Measurements from ENCODE around the gene GEMIN5.
"Not testable (repeated sequence)": the region's sequence is repeated elsewhere in the genome, so short reads cannot be mapped to it uniquely, and the experiment has no call there.

GEMIN5 gene, protein sequence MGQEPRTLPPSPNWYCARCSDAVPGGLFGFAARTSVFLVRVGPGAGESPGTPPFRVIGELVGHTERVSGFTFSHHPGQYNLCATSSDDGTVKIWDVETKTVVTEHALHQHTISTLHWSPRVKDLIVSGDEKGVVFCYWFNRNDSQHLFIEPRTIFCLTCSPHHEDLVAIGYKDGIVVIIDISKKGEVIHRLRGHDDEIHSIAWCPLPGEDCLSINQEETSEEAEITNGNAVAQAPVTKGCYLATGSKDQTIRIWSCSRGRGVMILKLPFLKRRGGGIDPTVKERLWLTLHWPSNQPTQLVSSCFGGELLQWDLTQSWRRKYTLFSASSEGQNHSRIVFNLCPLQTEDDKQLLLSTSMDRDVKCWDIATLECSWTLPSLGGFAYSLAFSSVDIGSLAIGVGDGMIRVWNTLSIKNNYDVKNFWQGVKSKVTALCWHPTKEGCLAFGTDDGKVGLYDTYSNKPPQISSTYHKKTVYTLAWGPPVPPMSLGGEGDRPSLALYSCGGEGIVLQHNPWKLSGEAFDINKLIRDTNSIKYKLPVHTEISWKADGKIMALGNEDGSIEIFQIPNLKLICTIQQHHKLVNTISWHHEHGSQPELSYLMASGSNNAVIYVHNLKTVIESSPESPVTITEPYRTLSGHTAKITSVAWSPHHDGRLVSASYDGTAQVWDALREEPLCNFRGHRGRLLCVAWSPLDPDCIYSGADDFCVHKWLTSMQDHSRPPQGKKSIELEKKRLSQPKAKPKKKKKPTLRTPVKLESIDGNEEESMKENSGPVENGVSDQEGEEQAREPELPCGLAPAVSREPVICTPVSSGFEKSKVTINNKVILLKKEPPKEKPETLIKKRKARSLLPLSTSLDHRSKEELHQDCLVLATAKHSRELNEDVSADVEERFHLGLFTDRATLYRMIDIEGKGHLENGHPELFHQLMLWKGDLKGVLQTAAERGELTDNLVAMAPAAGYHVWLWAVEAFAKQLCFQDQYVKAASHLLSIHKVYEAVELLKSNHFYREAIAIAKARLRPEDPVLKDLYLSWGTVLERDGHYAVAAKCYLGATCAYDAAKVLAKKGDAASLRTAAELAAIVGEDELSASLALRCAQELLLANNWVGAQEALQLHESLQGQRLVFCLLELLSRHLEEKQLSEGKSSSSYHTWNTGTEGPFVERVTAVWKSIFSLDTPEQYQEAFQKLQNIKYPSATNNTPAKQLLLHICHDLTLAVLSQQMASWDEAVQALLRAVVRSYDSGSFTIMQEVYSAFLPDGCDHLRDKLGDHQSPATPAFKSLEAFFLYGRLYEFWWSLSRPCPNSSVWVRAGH (N-terminal part only)

DNA sequence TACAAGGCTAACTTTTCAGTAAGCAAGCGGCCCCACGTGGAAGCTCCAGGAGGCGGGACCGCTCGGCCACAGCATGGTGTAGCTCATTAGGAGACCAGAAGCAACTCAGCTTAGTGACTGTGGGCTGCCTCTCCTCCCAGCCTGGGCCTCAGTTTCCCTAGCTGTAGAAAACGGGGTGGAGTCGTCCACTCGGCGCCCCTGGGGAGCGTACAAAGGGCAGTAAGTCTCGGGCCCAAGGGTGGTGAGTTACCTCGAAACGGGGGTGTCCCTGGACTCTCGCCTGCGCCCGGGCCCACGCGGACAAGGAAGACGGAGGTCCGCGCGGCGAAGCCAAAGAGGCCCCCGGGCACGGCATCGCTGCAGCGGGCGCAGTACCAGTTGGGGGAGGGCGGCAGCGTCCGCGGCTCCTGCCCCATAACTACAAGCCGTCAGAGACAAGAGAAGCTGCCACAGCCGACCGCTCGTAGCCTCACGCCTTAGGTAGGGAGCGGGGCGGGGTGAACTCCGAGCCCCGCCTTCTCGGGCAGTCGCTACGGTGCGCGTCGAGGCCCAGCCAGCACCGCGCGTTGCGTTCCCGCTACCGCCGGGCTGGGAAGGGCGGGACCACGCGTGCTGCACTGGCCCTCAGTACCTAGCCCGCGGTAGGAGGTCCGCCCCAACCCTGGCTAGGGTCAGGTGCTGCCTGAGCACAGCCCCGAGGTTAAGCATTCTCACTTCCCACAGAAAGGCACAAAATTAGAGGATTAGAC lies at the start of gene GEMIN5:
TSS of gene GEMIN5 (minus strand) at position 494 of the 749 bp plus-strand sequence. CDS start at position 416, 78 bp downstream.
- DNase-seq, result peak; percentile 79 to 94

DNA sequence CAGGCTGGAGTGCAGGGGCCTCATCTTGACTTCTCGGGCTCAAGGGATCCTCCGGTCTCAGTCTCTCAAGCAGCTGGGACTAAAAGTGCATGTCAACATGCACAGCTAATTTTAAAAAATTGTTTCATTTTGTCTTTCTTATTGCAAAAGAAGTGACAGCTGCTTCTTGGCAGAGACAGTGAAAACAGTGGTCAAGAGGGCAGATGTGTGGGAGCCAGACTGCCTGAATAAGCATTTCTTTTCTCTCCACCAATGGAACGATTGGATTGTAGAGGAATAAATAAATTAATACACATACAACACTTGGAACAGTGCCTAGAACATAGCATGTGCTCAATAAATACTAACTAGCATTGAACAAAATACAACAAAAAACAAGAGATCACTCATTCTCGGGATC lies 48.1 kb upstream of the GEMIN5 start:
- no peak for DNase-seq

DNA sequence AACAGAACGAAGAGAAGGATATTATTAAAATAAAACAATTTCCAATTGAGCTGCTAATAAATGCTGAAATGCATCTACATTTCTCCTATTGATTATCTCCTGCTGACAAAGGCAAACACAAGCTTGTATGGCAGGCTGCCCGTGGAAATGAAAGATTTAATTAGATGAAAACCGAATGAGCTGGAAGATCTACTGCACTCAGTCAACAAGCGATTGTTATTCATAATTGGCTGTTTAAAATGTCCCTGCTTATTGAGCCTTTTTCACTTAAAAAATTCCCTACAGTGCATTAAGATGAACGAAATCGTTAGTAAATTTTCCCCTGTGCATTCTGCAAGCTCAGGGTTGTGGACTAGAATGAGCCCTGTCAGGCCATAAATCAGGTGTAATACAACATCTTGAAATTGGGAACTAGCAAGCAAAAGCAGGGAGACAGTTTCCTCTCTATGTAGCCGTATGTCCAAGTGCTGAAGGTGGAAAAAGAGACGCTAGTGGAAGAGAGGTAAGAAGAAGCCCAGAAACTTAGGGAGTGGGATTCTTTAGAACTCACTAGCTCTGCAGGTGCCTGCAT lies 47.0 kb upstream of the GEMIN5 start:
- no peak for DNase-seq

DNA sequence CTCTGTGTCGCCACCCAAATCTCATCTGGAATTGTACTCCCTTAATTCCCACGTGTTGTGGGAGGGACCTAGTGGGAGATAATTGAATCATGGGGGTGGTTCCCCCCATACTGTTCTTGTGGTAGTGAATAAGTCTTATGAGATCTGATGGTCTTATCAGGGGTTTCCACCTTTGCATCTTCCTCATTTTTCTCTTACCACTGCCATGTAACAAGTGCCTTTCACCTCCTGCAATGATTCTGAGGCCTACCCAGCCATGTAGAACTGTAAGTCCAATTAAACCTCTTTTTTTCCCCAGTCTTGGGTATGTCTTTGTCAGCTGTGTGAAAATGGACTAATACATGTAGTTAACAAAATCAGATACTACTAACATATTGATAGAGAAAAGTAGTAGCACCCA lies 40.3 kb upstream of the GEMIN5 start:
- not testable (repeated sequence) for DNase-seq

DNA sequence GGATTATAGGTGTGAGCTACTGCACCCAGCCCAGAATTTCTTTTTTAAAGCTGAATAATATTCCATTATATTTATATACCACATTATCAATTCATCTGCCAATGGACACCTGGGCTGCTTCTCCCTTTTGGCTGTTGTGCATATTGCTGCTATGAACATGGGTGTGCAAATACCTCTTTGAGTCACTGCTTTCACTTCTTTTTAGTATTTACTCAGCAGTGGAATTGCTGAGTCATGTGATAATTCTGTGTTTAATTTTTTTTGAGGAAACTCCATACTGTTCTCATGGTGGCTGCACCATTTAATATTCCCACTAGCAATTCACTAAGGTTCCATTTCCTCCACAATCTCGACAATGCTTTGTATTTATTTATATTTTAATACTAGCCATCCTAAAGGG lies 39.4 kb upstream of the GEMIN5 start:
- DNase-seq, result no peak

DNA sequence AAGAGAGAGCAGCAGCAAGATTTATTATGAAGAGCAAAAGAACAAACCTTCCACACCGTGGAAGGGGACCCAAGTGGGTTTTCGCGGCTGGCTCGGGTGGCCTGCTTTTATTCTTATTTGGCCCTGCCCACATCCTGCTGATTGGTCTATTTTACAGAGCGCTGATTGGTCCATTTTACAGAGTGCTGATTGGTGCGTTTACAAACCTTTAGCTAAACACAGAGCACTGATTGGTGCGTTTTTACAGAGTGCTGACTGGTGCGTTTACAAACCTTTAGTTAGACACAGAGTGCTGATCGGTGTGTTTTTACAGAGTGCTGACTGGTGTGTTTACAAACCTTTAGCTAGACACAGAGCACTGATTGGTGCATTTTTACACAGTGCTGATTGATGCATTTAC lies 38.1 kb upstream of the GEMIN5 start:
- DNase-seq, result not testable (repeated sequence)

DNA sequence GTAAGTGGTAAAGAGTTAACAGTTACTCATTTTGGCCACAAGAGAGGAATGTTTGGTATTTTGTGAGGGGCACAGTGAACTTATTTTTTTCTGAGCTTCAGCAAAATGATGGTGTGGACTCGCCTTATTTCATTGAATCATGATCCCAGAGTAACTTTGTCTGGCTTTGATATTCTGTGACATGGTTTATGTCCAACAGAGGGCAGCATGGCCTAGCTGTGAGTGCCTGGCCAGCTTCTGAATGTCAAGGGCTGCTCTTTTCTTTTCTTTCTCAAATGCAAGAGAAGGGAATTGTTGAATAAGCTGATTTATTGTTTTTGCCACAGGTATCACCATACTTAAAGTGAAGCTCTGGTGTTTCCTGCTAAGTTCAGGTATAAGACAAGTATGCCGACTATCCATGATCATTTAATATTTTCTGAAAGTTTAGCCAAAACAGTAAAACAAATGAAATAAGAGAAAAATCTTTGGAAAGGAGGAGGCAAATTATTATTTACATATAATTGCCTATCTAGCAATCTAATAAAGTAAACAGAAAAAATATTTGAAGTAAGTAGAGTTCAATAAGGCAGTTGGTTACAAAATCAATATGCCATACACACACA lies 34.6 kb upstream of the GEMIN5 start:
- peak in 1 of 2 experiments; percentile 68 for DNase-seq

DNA sequence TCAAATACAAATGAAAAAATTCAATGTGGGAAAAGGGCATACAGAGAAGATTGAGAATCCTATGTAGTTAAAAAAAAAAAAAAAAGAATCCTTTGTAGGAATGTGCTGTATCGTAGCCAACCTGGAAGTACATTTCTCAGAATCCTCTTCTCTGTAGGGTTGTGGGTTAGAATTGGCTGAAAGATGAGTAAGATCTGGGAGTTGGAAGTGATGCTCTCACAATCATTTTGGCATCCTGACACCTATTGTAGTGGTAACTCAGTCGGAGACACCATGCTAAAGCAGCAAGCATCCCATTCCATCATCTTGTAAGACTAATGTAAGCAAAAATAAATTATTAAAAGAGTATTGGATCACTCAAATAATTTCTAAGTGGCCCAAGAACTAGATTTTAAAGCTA lies 33.5 kb upstream of the GEMIN5 start:
- DNase-seq, result no peak

DNA sequence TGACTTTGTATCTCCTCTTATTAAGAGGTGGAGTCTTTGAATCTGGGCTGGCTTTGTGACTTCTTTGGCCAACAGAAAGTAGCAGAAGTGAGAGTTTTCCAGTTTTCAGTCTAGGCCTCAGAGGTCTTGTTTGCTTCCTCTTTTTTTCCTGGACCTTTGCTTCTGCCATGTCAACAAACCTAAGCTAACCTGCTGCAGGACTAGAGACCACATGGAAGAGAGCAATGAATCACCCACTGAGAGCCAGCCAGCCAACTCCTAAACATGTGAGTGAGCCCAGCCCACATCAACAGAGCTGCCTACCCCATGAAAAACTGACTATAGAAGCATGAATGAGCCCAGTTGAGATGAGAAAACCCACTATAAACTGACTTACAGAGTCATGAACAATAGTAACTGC lies 32.7 kb upstream of the GEMIN5 start:
- DNase-seq, result no peak

DNA sequence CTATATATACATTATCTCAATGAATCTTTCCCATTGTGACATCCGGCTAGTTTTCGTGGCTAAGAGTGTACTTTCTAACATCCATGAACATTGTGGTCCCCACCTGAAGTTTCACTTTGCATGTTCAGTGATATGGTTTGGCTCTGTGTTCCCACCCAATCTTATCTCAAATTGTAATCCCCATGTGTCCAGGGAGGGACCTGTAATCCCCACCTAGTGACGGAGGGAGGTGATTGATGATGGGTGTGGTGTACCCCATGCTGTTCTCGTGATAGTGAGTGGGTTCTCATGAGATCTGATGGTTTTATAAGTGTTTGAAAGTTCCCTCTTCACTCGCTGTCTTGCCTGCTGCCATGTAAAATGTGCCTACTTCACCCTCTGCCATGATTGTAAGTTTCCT lies 30.9 kb upstream of the GEMIN5 start:
- DNase-seq, result no peak

DNA sequence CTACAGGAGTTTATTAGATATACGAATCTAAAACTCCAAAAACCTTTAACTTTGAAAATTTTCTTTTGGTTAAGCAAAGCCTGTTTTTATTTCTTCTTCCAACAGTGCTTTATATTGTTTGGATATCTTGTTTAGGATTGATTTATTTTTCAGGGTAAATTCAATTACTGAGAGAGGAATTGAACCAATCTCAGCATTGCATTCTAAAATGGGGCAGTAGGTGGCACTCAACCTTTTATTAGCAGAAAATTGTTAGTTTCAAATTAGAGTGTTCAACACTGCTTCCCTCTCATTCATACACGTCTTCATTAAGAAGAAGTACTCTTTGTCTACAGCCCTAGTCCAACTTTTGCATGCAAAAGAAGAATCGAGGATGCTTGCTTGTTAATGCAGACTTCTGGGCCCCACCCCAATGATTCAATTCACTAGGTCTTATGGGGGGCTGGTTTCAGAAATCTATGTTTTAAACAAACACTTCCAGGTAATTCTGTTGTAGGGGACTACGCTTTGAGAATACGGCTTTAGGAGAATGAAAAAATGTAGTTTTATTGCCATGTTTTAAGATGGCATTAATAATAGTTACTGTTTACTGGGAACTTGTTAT lies 29.5 kb upstream of the GEMIN5 start:
- DNase-seq, result peak in 1 of 2 experiments; percentile 29

DNA sequence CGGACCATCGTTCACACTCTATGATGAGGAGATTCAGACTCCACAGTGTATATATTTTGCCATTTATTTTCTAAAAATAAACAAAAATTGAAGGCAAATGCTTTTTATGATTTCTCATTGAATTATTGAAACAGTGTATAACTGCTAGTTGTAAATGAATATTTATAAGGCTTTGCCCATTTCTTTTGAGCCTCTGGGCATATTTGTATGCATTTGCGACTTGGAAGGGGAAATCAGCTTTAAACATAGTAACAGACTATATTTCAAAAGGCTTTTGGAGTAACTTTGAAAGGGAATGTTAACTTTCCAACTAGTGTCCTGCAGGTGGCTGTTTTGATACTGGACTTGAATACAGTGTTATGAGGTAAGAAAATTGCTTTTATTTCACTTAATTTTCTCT lies 28.9 kb upstream of the GEMIN5 start:
- no peak for DNase-seq

DNA sequence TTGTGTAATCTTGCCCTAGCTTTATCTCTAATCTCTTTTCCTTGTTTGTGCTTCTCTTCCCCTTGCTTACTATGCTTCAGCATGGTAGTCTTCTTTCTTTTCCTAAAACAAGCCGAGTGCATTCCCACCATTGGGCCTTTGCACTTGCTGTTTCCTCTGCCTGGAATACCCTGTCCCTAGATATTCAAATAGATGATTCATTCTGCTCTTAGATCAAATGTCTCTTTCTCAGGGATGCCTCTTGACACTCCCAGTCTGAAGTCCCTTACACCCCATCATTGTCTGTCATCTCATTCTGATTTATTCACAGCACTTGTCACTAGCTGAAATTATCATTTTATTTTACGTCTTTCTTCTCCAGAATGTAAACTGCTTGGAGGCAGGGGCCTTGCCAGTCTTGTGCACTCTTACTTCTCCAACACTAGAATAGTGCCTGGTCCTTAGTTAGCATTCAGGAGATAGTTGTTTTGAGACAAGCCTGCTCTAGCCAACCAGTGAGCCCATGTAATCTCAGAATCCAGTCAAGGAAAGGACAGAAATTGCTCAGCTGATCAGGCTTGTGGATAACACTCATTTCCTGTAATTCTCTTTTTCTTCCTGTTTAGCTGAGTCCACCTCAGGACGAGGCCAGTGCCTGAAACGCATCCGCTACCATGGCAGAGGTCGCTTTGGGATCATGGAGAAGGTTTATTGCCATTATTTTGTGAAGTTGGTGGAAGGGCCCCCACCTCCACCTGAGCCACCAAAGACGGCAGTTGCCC lies 28.2 kb upstream of the GEMIN5 start:
- no peak for DNase-seq

DNA sequence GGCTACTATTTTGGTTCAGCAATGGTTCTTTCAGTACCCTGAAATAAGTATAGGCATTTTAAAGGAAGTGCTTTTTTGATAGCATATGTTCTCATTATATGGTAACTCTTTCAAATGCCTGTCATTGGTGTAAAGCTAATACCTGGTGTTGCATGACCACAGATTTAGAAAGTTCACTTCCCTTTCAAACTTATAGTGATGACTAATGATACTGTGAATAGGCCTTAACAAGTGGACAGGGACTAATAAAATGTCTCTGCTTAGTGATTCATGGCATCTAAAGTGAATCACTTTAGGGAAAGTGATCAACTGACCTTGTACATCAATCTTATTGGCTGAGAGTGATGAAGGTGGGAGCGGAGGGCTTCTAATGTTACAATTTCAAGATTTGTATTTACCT lies 24.5 kb upstream of the GEMIN5 start:
- DNase-seq, result no peak

DNA sequence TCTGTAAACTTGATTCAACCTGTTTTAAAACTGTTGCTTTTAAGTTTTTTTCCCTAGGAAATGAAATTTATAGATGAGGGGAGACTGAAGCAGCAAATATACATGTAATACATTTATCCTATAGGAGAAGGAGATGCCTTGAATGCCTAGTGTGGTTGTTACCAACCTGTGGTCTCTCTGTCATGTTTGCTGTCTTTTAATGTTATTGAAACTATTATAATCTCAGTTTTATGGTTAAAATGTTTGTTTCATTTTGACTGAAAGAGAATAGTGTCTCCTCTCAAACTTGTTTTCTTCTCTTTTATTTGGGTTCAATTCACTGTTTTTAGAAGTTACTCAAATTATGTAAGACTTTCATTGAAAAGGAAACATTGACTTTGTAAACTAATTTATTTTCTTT lies 18.7 kb upstream of the GEMIN5 start:
- no peak for DNase-seq

DNA sequence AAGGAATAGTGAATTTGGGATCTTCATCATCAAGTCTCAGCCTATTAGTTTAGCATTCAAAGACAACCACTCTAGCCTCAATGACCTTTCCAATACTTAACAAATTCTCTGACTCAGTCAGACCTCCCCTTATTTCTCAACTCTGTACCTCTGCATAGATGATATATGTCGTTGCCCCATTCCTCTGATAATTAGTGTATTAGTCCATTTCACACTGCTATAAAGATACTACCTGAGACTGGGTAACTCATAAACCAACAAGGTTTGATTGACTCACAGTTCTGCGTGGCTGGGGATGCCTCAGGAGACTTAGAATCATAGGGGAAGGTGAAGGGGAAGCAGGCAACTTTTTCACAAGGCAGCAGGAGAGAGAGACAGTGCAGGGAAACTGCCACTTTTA lies 11.8 kb upstream of the GEMIN5 start:
- no peak for DNase-seq

DNA sequence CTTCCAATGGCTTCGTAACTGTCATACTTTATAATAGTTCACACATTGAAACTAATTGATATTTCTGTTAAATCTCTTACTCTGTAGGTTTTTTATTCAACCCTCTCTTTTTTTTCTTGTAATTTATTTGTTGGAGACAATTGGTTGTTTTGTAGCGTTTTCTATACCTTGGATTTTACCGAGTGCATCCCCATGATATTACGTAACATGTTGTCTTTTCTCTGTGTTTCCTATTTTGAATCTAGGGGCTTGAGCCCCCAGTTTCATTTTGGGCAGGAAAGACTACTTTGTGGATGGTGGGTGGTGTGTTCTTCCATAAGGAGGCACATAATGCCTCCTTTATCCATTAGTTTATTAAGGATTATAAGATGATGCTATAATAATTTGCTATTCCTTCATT lies 10.3 kb upstream of the GEMIN5 start:
- no peak for DNase-seq

DNA sequence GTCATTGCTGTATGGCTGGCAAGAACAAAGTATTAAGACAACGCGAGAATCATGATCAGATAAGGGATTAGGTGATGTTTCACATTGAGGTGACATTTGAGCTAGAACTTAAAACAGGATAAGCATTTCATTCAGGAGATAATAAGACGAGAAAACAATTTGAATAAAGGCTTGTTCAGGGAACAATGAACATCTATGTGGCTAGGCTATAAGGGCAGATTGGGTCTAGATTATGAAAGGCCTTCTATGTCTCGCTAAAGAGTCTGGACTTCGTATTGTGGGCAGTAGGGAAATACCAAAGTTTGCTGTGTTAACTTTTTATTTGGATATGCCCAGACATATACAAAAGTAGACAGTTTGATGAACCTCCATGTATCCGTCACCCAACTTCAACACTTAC lies 9.8 kb upstream of the GEMIN5 start:
- no peak for DNase-seq

DNA sequence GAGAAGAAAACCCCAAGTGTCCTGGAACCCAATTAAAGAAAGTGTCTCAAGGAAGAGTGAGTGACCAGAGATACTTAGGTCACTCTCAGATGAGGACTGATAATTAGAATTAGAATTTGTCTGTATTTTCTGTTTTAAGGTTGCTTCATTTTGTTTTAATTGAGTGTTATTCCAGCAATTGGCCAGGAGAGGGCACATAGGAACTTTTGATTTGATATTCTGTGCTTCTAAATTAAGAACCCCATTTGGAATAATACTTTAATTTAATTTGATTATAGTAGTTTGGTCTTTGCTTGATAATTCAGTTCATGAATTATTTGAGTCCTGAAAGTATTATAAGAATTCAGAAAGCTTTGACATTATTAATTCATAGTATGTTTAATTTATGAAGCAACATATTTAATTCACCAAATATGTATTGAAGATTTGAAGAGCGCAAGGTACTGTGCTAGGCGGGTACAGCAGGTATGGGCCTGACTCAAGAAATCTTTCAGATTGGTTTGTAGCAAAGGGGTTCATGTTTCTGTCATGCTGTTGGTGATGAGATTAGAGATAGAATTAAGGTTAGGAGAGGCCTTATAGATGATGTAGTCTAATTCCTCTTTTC lies 7.8 kb upstream of the GEMIN5 start:
- peak in 1 of 2 experiments; percentile 29 for DNase-seq

DNA sequence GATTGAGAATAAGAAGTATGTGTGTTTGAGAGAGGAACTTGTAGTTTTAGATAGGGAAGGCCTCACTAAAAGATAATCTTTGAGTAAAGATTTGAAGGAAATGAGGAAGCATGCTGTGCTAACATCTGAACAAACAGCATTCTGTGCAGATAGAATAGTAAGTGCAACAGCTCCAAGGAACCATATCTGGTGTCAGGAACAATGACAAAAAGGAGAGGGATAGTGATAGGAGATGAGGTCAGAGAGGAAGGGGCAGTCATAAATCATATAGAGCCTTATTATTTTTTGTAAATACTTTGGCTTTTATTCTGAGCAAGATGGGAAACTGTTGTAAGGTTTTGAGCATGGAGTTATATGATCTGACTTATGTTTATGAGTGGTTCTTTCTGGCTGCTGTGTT lies 6.7 kb upstream of the GEMIN5 start:
- no peak for DNase-seq

Measured in NCI-H526 (cell line).